ENCODE measurements around the gene STAC2.
"Not testable (repeated sequence)": the region's sequence is repeated elsewhere in the genome, so short reads cannot be mapped to it uniquely, and the experiment has no call there.

STAC2 gene, protein sequence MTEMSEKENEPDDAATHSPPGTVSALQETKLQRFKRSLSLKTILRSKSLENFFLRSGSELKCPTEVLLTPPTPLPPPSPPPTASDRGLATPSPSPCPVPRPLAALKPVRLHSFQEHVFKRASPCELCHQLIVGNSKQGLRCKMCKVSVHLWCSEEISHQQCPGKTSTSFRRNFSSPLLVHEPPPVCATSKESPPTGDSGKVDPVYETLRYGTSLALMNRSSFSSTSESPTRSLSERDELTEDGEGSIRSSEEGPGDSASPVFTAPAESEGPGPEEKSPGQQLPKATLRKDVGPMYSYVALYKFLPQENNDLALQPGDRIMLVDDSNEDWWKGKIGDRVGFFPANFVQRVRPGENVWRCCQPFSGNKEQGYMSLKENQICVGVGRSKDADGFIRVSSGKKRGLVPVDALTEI

GRCh38 chr17:39225308-39225958 lies at the start of gene STAC2:
STAC2 (minus strand) TSS chr17:39225945; CDS start chr17:39225502, 443 bp downstream.
- DNase-seq (ENCODE audit: low read depth in 1 of 2, low spot score in 1 of 2), result no peak

- no peak for DNase-seq (ENCODE audit: low read depth in 1 of 2, low spot score in 1 of 2)
These were observed 45.8 kb upstream of the STAC2 start for GRCh38 chr17:39271546-39271945.

DNA sequence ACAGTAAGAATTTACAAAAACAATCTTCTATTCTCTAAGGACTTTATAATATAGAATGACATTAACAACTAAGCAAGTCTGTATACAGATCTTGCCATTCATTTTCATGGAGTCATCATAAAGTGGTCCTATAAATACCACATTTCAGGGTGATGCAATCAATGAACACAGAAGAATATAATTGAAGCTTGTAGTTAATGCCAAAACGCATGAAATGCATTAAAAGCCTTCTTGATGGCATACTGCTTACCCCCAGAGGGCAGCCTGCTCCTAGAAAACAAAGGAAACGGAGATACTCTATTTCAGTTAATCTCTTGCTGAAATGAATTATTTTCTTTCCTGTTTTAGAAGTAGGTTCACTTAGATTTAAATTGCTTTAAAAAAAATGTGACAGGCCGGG lies 45.2 kb upstream of the STAC2 start:
- DNase-seq (ENCODE audit: low read depth in 1 of 2, low spot score in 1 of 2), result no peak

DNA sequence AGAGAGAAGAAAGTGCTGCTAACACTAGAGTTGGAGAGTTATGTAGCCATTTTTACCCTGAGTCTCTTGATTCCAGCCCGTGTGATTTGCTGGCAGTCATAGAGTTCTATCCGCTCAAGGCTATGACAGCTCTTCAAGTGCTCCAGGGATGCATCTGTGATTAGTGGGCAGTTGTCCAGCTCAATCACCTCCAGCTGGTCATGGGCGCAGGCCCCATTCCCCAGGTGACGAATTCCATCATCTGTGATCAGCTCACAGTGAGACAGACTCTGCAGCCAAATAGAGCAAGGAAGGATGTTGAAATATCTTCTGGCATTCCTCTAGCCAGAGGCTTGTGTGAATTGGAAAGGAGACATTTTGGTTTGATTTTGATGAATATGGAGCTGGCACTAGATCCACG lies 38.4 kb upstream of the STAC2 start:
- no peak for DNase-seq (ENCODE audit: low read depth in 1 of 2, low spot score in 1 of 2)

GRCh38 chr17:39261286-39261685 lies 35.5 kb upstream of the STAC2 start:
- no peak for DNase-seq (ENCODE audit: low read depth in 1 of 2, low spot score in 1 of 2)

- DNase-seq (ENCODE audit: low read depth in 1 of 2, low spot score in 1 of 2), result no peak
These were observed 27.2 kb upstream of the STAC2 start for GRCh38 chr17:39252788-39253460.

GRCh38 chr17:39251997-39252396 lies 26.3 kb upstream of the STAC2 start:
- no peak for DNase-seq (ENCODE audit: low read depth in 1 of 2, low spot score in 1 of 2)

GRCh38 chr17:39250076-39250475 lies 24.3 kb upstream of the STAC2 start:
- DNase-seq (ENCODE audit: low read depth in 1 of 2, low spot score in 1 of 2), result not testable (repeated sequence)

- DNase-seq (ENCODE audit: low read depth in 1 of 2, low spot score in 1 of 2), result no peak
These were observed 20.5 kb upstream of the STAC2 start for GRCh38 chr17:39246274-39246673.

DNA sequence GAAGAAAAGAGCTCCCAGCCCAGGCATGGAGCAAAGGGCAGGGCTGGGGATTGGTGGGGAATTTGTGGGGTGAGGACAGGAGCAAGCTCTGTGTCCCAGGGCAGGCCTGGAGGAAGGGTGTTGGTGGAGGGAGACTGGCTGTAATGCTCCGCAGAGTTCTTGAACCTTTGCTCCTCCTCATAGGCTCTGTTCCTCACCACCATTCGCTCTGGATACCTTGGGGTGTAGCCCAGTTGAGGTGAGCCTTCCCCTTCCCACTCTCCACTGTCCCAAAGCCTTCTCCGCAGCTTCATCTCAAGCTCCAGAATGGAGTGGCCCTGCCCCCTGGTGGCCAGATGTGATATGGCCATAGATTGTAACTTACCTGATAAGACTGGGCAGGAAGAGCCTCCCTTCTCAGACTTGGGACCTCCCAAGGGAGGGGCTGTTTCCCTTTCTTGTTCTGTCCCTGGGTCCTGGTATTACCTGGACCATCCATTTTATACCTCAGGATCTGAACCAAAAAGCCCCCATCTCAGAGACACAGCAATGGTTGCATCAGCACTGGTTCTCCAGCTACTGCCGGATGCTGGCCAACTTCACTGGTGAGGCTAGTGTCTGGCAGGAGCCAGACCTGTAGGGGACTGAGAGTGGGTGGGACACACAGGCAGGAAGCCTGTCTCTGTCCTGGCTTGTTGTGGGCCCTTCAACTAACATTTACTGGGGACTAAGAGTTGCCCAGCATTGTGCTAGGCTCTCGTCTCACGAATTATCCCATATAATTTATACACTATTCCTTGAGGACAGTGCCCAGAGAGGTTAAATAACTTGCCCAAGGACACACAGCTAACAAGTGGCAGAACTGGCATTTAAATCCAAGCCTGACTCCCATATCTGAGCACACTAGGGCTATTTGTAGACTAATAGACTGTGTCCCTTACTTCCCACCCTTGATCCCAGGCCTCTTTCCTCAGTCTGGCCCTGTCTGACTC lies 19.1 kb upstream of the STAC2 start:
- peak; percentile 71 to 81 for DNase-seq (ENCODE audit: low read depth in 1 of 2, low spot score in 1 of 2)

- DNase-seq (ENCODE audit: low read depth in 1 of 2, low spot score in 1 of 2), result no peak
These were observed 18.4 kb upstream of the STAC2 start for GRCh38 chr17:39244016-39244599.

GRCh38 chr17:39243155-39243554 lies 17.4 kb upstream of the STAC2 start:
- DNase-seq (ENCODE audit: low read depth in 1 of 2, low spot score in 1 of 2), result no peak

DNA sequence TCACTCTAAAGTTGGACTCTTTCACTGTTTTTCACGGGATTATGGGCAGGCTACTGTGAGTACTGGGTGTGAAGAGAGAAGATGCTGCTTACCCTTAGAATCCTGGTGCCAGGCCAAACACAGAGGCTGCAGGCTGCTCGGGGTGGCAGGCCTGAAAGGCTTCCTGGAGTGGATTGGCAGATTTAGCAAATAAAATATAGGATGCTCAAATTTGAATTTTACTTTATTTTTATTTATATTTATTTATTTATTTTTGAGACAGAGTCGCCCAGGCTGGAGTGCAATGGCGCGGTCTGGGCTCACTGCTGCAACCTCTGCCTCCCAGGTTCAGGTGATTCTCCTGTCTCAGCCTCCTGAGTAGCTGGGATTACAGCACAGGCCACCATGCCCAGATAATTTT lies 14.9 kb upstream of the STAC2 start:
- DNase-seq (ENCODE audit: low read depth in 1 of 2, low spot score in 1 of 2), result no peak

DNA sequence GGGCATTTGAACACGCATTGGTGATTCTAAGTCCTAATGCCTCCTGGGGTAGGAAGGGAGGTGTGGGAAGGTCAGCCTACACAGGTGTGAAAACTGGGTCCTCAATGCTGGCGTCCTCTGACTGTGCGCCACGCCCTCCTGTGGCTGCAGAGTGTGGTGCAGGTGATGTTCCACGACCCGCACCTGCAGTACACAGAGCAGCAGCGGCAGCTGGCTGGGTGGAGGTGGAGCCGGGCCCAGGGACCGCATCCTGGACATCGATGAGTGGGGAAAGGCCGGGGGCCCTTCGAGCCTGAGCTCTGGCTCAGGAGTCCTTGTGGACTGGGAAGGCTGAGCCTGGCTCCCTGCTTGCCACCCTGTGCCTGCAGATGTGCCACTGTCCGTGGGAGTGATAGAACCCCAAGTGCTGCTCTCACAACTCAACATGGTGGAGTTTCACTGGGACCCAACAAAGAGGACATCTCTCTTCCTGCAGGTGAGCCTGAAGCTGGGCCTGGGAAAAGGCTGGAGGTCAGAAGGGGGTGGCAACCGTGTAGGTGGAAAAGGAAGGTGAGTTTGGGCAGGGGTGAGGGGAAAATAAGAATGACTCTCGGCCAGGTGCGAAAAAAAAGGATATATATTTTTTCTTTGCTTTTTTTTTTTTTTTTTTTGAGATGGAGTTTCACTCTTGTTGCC lies 14.0 kb upstream of the STAC2 start:
- peak; percentile 40 to 50 for DNase-seq (ENCODE audit: low read depth in 1 of 2, low spot score in 1 of 2)

- peak; percentile 30 to 64 for DNase-seq (ENCODE audit: low read depth in 1 of 2, low spot score in 1 of 2)
These were observed 12.7 kb upstream of the STAC2 start for GRCh38 chr17:39238311-39238972.

GRCh38 chr17:39237586-39237985 lies 11.8 kb upstream of the STAC2 start:
- DNase-seq (ENCODE audit: low read depth in 1 of 2, low spot score in 1 of 2), result no peak

GRCh38 chr17:39236981-39237441 lies 11.3 kb upstream of the STAC2 start:
- DNase-seq (ENCODE audit: low read depth in 1 of 2, low spot score in 1 of 2), result no peak

DNA sequence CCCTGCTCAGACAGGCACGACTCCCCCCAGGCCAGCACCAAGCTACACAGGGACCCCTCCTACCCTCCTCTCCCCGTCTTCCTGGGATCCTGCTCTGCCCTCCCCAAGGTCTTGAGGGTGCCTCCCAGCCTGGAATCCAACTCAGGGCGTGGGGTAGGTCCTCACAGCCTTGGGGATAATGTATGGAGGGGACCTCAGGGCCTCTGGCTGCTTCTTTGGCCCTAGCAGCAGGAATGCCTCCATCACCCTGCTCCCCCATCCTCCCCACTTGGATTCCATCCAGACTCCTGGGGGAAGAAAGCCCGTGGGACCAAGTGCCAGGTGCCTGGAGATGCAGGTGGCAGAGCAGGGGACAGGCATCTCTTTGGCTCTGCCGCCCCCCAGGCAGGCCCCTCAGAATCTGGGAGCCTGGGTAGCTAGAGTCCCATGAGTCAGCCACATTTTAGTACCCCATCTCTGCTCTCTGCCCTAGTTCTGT lies 10.7 kb upstream of the STAC2 start:
- DNase-seq (ENCODE audit: low read depth in 1 of 2, low spot score in 1 of 2), result no peak

Measured in activated CD4-positive, alpha-beta T cell treated with anti-CD3 and anti-CD28 coated beads, Interleukin-2, amount 50 U/mL, for 24 hours (primary cell).